Measurements from ENCODE around the gene TANC1.

The TANC1 gene

DNA sequence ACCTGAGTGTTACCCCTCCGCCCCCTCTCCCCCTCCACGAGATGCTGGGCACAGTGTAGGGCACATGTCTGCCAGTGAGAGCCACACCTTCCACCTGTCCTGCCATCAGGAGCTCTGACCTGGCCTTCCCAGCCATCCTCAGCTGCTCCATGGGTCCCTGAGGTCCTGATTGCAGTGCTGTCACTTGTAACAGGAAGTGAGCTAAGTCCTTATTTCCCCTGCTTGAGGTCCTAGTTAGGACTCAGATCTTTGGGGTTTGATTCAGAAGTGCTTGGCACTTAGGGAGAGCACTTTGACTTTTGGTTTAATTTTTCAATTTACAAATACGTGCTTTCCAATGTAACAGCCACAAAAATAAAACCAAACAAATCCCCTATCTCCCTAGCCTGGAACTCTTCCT, 192.5 kb downstream of the TANC1 start:
- DNase-seq (ENCODE audit: low read depth), result no peak

DNA sequence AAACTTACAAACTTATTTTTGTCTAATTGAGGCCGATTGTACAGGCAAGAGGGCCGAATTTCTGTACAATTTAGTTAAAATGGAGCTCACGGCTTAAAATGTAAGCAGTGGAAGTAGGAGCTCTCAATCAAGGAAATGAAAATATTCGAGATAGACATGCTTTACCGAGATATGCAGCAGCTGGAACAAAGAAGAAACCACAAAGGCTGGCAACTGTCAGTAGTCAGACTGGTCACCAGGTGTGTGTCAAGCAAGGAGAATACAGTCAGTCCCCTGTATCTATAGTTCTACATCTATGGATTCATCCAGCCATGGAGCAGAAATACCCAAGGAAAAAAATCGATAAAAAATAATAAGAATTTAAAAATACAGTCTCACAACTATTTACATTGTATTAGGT, 195.5 kb downstream of the TANC1 start:
- DNase-seq (ENCODE audit: low read depth), result no peak

DNA sequence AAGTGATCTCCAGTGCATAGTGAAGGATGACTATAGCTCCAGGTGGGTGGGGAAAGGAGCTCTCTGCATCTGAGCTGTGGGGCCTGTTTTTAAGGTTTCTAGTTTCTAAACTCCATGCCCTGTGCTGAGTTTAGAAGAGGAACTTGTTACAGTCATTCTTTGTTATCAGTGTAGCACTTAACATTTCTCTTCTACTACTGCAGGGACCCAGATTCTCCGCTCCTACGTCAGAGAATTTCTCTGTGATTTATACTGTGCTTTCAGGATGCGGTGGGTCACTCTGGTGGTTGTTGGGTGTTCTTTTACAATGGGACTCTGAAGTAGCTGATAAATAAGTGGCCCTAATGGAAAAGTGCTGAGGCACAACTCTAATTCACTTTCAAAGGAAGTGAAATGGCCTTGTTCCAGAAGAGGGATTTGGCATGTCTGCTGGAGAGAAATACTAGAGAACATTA, 196.0 kb downstream of the TANC1 start:
- DNase-seq (ENCODE audit: low read depth), result no peak

DNA sequence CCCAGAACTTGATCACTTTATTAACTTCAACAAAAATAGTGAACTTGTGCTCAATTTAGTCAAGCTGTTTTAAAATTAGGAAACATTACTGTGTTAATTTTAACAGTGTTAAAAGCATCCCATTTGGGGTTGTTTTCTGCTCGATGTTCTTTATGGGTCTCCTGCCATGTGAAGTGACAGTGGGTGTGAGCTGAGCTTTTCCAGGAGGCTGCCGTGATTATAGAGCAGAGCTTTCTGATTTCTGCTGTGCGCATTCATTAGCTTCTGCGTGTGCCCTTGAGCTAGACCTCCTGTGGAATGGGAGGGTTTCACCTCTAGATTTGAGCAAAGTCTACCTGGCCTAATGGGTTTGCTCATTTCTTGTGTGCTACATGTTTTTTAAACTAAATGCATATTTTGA, 196.6 kb downstream of the TANC1 start:
- no peak for DNase-seq (ENCODE audit: low read depth)

DNA sequence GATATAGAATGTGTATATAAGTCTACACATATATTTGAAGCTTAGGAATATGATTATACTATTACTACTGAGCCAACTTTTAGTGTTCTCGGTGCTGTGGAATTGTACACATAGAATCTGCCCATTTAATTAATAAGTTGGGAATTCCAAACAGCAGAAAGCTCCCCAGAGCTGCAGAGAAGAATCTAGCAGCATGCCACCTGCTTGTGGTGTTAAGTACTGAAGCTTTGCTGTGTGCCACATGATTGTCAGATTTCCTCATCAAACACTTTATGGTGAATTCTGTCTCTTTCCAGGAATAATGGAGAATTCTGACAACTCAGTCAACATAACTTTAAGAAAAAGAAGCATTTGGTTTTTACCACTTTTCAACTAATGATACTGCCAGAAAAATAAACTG, 200.3 kb downstream of the TANC1 start:
- no peak for DNase-seq (ENCODE audit: low read depth)

DNA sequence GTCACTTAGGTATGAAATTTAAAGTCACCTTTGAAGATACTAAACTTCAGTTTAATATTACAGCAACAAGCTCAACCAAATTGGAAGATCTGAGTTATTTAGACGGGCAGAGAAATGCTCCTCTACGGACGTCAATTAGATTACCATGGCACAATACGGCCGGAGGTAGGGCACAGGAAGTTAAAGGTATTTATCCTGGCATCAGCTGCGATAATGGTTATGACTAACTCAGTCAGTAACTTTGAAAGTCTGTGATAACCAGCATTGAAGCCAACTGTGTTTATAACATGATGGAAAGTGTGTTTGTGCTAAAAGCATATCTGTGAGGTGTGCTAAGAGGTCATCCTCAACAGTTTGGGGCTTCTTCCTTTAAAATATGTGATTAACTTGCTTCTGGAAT, 200.7 kb downstream of the TANC1 start:
- DNase-seq (ENCODE audit: low read depth), result no peak

DNA sequence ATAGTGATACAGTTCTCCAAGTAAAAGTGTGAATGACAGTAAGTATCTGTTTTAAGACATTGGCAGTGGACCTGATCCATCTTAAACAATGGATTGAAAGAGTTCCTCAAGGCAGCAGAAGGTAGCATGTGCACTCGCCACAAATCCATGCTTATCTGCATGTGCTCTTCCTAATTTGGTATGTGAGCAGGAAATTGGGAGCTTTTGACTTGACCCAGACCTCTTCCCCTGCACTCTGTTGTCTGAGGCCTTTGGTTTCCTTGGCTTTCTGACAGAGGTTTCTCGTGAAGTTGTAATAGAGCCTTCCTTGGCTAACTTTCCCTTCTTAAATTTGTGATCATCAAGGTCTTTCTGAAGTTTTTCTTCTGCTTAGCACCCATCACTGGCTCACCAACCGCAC, 204.0 kb downstream of the TANC1 start:
- DNase-seq (ENCODE audit: low read depth), result no peak

DNA sequence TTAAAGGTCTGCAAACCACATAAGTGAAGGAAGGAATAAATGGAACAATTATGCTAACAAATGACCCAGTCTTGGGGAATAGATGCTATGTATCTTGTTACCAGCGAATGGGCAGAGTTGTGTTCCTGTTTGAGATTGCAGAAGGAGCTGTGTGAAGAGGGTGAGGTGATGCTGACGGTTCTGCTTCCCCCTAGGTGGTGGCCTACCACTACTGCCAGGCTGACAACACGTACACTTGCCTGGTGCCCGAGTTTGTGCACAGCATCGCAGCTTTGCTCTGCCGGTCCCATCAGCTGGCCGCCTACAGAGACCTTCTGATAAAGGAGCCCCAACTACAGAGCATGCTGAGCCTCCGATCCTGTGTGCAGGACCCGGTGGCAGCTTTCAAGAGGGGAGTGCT, 206.3 kb downstream of the TANC1 start:
- DNase-seq (ENCODE audit: low read depth), result no peak

DNA sequence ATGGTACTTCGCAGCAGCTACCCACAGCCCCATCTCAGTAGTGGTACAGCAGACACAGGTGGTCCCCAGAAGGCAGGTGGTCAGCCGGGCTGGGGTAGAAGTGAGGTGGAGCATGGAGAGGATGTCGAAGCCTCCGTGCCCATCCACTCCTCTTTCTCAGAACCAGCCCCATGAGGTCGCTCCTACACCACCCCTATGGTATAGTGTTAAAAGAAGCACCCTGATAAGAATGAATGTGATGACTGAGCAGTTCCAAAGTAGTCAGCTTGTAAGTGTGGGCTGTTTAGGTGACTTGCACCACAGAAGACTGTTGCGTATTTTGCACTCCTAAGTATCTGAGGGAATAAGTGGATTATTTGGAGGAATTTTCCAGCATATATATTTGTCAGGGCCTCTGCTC, 206.7 kb downstream of the TANC1 start:
- no peak for DNase-seq (ENCODE audit: low read depth)

DNA sequence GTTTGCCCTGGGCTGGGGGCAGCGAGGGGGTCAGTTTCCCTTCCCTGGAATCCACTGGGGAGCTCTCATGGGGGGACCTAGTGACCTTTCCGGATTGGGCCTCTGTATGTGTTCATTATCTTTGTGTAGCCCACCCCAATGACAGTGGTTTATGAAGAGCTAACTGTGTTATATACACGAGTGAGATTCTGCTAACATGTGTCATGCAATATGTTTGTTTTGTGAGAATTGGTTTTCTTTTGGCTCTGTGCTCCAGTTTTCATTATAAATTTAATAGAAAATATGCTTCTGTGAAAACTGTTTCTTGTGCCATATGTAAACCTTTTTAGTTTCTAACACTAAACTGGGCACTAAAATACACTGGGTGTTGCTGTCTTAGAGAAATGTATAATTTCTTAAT, 207.5 kb downstream of the TANC1 start:
- no peak for DNase-seq (ENCODE audit: low read depth)

DNA sequence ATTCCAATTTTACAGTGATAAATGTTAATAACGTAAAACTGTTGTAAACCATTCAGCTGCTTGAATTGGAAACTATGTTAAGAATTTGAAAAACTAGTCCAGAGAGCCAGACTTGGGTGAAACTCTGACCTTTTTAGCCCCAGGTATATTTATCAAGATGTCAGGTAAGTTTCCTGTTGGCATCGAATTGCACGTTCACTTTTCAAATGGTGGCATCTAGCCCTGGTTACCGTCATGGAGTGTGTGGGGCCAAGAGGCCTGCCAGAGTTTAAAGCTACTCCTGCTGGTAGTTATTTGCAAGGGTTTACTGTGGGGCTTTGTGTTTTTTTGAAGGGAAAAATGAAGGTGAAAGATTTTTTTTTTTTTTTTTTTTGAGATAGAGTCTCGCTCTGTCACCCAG, 208.1 kb downstream of the TANC1 start:
- DNase-seq (ENCODE audit: low read depth), result no peak

DNA sequence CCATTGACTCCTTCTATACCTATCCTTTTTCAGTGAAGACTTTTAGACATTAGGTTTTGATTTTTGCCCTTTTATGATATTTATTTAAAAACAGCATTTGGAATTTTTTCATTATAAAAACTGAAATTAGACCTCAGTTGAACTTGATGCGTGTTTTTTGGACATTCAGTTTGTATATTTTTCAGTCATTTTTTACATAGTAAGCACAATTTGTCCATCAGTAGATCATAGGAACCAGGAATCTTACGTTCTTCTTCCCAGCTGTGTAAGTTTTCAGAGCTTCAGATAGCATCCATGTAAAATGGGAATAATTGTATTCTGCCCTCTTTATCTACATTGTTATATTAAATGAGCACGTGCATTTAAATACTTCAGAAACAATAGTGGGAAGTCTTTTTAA, 208.9 kb downstream of the TANC1 start:
- DNase-seq (ENCODE audit: low read depth), result no peak

DNA sequence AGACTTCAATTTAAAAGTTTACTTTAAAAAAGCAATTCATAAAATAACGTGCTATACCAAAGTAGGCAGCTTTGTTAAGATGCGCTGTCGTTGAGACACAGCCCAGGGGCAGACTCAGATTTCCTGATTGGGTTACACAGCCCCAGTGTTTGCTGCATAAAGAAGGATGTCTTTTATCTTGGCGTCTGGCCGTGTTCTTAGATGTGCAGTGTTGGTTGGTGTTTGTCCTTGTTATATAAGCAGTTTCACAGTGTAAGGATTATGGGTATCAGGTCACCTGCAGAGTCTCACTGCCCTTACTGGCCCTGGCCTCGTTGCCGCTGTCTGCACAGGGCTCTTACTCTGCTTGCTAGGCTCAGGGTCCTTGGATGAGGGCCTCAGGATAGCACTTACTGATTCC, 209.5 kb downstream of the TANC1 start:
- no peak for DNase-seq (ENCODE audit: low read depth)

DNA sequence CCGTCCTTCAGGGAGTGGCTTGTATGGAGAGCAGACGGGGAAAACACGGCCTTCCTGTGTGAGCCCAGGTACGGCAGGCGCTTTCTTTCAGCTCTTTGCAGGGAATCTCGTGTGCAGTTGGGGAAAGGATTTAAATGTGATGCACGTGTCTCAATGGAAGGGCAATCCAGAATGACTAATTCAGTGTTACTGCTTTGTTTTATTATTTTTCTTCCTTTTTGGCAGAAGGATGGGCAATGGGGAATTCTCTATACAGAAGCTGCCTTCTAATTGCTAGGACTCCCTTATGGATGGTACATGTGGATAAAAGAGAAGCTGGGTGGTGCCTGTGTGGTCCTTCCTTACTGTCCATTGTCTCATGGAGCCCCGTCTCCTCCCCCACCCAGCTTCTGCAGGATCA, 210.7 kb downstream of the TANC1 start:
- no peak for DNase-seq (ENCODE audit: low read depth)

DNA sequence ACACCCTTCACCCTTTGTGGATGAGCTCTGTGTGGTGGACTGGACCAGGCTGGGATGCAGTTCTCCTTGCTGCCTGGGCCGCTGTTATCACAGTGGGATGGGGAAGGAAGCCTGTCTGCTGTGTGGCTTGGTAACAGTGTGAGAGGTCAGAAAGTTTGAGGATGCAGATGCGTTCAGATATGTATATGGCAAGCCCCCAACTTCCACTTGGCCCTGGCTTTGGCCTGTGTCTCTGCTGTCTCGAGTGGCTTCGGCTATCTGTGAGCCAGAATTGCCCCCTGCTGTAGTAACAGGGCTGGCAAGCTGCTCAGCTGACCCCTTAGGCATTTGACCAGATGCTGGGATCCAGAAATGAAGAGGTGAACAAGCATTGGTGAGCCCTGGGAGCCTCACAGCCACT, 211.3 kb downstream of the TANC1 start:
- no peak for DNase-seq (ENCODE audit: low read depth)

DNA sequence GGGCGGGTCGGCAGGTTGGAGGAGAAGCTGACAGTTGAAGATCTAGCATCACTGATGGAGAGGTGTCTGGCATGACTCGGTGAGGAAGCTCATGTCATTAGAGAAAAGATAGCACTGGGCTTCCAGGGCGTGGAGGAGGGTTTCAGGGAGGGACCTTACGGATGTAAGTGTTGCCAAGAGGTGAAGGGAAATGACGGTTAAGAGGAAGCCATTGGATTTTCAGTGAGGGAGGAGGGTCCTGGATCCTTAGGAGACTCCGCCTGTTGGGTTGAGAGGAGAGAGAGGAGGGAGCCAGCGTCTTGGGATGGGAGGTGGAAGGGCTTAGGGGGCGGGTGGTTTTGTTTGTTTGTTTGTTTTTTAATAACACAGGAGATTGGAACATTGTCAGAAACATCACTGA, 214.9 kb downstream of the TANC1 start:
- DNase-seq (ENCODE audit: low read depth), result no peak

DNA sequence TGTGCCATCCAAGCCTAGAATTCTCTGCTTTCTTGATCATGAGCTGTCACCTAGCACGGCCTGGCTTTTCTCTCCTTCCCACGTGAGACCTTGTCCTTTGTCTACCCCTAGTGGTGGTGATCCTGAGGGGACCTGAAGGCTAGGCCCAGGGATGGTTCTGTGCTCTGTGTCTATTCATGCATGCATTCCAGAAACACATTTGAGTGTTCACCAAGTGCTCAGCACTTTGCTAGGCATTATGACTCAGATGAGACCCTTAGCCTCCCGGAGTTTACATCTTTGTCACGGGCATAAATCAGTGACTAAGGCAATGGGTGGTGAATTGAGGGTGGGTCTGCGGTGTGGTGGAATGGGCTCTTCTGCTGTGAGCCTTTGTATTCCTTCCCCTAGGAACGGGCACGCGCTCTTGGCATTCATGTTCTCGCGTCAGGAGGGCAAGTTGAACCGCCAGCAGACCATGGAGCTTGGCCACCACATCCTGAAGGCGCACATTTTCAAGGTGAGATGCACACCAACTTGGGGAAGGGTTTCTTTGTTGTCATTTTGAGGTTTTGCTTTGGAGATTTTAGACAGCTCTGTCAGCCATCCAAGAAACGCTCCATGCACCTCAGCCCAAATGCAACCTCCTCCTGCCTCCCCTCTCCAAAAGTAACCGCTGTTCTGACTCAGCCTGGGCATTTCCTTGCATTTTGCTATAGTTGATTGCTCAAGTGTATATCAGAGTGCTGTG, 217.1 kb downstream of the TANC1 start:
- DNase-seq (ENCODE audit: low read depth), result no peak

DNA sequence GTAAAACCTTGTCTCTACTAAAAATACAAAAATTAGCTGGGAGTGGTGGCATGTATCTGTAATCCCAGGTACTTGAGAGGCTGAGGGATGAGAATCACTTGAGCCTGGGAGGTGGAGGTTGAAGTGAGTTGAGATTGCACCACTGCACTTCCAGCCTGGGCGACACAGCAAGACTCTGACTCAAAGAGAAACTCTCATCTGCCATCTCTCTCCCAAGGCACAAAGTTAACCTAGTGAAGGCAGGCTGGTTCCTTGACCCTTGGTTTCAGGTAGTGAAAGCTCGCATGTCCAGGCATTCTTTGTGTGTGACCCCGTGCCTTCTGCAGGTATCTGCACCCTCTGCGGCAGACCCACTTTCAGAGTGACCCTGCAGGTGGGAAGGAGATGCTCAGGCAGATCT, 218.0 kb downstream of the TANC1 start:
- no peak for DNase-seq (ENCODE audit: low read depth)

DNA sequence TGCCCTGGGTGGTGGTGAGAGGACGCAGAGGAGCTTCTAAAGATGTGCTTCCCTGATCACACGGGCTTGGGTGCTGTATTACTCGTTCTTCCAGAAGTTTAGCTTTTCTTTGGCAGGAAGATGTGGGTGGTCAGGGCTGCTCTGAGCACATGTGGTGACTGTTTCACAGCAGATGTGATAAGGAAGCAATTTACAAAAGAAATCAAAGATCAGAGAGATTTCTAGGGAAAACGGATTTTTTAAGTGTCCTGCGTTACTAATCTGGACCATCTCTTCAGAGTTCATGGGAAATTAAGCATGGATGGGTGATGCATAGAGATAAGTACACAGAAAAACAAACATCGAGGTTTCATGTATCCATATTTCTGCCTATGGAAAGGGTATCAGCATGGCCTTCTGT, 218.7 kb downstream of the TANC1 start:
- DNase-seq (ENCODE audit: low read depth), result no peak

DNA sequence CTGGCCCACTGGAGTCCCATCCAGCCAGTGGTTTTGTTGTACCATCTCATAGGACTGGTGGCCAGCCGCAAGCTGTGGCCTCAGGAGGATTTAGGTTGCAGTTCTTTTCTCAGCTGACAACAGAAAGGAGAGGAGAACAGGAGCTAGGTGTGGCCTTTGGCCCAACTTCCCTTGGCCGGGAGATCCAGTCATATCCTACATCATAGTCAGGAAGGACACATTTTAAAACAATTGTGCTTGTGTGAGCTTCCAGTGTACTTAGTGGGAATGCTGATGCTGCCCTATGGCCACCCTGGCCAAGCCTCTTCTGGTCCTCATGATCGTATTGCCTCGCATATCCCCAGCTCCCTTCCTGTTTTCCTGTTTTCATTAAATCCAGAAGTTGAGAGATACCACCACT, 220.0 kb downstream of the TANC1 start:
- DNase-seq (ENCODE audit: low read depth), result no peak

DNA sequence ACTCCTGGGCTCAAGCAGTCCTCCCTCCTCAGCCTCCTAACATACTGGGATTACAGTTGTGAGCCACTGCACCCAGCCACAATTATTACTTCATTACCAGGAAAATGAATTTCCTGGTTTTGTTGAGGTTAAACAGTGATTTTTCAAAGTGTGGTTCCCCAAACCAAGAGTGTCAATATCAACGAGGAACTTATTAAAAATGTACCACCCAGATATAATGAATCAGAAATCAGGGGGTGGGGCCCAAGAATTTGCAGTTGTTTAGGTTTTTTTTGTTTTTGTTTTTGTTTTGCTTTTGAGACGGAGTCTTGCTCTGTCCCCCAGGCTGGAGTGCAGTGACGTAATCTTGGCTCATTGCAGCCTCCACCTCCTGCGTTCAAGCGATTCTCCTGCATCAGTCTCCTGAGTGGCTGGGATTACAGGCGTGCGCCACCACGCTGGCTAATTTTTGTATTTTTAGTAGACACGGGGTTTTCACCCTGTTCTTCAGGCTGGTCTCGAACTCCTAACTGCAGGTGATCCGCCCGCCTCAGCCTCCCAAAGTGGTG, 224.0 kb downstream of the TANC1 start:
- no peak for DNase-seq (ENCODE audit: low read depth)

DNA sequence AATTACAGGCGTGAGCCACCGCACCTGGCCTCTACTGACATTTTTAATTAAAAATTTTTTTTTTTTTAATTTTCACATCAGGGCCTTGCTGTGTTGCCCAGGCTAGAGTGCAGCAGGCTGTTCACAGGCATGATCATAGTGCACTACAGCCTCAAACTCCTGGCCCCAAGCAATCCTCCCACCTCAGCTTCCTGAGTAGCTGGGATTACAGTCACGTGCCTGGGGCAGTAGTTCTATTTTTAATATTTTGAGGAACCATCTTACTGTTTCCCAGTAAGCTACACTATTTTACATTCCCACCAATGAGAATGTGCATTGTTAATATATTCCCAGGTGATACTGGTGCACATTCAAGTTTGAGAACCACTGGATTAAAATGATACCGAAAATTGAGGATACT, 225.4 kb downstream of the TANC1 start:
- DNase-seq (ENCODE audit: low read depth), result no peak

DNA sequence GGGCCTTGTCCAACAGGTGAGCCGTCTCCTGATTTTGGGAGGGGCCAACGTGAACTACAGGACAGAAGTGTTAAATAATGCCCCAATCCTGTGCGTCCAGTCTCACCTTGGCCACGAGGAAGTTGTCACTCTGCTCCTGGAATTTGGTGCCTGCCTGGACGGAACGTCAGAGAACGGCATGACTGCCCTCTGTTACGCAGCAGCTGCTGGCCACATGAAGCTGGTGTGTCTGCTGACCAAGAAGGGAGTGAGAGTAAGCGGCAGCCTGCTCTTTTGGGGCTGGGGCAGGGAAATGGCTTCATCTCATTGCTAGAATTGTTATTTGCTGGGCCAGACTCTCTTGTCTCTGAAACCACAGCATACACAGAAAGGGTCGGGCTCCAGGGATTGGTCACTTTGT, 225.8 kb downstream of the TANC1 start:
- DNase-seq (ENCODE audit: low read depth), result no peak

DNA sequence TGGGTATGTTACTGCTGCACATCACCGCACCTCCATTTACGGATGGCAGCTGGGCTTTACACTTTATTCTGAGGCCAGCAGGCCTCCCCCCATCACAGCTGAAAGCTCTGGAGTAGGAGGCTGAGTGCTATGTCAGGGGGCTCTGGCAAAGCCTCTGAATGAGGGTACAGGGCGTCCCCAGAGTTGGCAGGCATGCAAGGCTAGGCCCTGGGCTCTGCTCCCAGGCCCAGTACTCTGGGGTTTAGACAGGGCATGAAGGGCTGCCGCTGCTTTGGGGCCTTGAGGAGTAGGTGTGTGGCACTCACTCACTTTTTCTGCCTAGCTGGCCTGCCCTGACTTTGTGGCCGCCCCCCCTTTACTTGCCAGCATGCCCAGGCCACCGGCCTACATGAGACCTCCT, 227.3 kb downstream of the TANC1 start:
- no peak for DNase-seq (ENCODE audit: low read depth)

Measured in activated gamma-delta T cell treated with anti-CD3 and anti-CD28 coated beads, Interleukin-2, amount 50 U/mL, for 16 hours (primary cell).